ENCODE data around the gene AOC3.

GRCh38 chr17:42853597-42853967 lies 2.6 kb downstream of the AOC3 start:
- no peak for TF ChIP-seq CTCF (conservative IDR thresholded peaks at IDR 0.05; ENCODE audit: low read depth, low read length)
- TF ChIP-seq EZH2 (IDR thresholded peaks at IDR 0.05; ENCODE audit: borderline replicate concordance, low read depth, low read length, poor library complexity, severe bottlenecking), result no peak
